ENCODE data around the gene DNMT3L.

DNA sequence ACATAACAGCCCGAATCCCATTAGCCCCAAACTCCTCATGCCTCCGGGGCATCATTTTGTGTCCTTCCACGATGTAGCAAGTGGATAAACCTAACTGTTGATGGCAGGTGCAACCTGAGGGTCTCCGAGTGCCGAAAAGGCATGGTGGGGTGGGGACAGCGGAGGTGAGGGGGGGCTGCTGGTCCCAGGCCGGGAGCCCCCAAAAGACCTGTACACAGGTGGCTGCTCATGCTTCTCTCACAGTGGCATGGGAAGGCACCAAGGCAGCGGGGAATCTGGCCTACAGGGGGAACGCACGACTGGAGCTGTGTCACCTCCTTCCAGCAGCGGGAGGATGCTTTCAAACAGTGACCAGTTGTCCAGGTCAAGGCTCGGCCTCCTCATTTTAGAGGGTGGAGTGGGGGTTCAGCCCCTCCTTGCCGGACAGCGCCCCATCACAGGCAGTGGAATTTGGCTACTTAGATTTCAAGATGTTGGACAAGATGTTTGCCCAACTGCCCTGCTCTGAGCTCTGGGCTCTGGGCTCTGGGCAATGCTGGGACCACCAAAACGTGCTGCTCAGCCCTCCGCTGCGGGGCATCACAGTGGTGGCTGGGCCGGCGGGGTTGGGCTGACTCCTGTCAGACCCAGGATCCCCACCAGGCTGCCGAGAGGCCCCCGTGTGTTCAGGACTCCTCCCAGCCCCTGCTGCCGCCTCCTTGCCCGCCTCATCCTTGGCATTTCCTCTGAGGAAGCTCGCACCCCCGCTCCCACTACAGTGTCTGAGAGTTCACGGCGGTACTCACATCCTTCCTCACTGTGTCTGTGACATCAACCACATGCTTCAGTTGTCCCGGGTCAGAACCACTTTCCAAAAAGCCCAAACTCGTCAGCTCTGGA lies 7.6 kb downstream of the DNMT3L start:
- TF ChIP-seq, protein P1, sequence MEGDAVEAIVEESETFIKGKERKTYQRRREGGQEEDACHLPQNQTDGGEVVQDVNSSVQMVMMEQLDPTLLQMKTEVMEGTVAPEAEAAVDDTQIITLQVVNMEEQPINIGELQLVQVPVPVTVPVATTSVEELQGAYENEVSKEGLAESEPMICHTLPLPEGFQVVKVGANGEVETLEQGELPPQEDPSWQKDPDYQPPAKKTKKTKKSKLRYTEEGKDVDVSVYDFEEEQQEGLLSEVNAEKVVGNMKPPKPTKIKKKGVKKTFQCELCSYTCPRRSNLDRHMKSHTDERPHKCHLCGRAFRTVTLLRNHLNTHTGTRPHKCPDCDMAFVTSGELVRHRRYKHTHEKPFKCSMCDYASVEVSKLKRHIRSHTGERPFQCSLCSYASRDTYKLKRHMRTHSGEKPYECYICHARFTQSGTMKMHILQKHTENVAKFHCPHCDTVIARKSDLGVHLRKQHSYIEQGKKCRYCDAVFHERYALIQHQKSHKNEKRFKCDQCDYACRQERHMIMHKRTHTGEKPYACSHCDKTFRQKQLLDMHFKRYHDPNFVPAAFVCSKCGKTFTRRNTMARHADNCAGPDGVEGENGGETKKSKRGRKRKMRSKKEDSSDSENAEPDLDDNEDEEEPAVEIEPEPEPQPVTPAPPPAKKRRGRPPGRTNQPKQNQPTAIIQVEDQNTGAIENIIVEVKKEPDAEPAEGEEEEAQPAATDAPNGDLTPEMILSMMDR (conservative IDR thresholded peaks at IDR 0.05; ENCODE audit: low read length): no peak
- TF ChIP-seq EZH2phosphoT487 (IDR thresholded peaks at IDR 0.05; ENCODE audit: borderline replicate concordance): no peak

Measured in Loucy (cell line).